Astrocyte of the cerebellum (primary cell): ENCODE measurements around the gene IL2RA.
"Not testable (repeated sequence)": the region's sequence is repeated elsewhere in the genome, so short reads cannot be mapped to it uniquely, and the experiment has no call there.

Experiments
- DNase-seq: peaks from one replicate; pipeline ENCODE4 v3.0.0-alpha.2; 2011; ENCODE audit warnings: low read depth
- H3K4me3 ChIP-seq: 2 replicates; pipeline ENCODE4 v1.5.1; 2011; ENCODE audit warnings: mild to moderate bottlenecking, low read depth, low read length, moderate library complexity
- CTCF ChIP-seq: IDR thresholded peaks from 2 replicates; pipeline ENCODE4 v1.5.1; 2012; ENCODE audit warnings: low read length, low read depth, moderate library complexity, mild to moderate bottlenecking; ENCODE audit errors: missing control alignments
- in situ Hi-C: cut with HindIII; loops from 2 replicates; pipeline ENCODE4 v1.10.0; 2017; ENCODE audit warnings: low sequenced_read_pairs

Gene IL2RA

GRCh38 chr10:5963071-5963470 is 99.1 kb downstream of the IL2RA start:
- no peak for TF ChIP-seq CTCF
- H3K4me3 ChIP-seq = no peak overlapping the region
- in situ Hi-C loops = no loop called here
- no peak for DNase-seq

GRCh38 chr10:5962358-5962940 is 99.7 kb downstream of the IL2RA start:
- in situ Hi-C loops, H3K4me3 ChIP-seq, DNase-seq: not testable (repeated sequence)

- DNase-seq = no peak
- in situ Hi-C loops = no loop called here
- TF ChIP-seq CTCF = no peak
These were observed 100.6 kb downstream of the IL2RA start for GRCh38 chr10:5961405-5962100.

GRCh38 chr10:5960973-5961275 is 101.2 kb downstream of the IL2RA start:
- DNase-seq, in situ Hi-C loops, H3K4me3 ChIP-seq: not testable (repeated sequence)

More at GRCh38 chr10:5961405-5962100, 100.6 kb downstream of the IL2RA start:
- no peak overlapping the region for H3K4me3 ChIP-seq
